Measurements from ENCODE around the gene BSCL2. TPM values are rescaled to one million over a fixed set of nuclear protein-coding genes. Genes with fewer than 3 reads are reported as not detected.

BSCL2 gene
- total RNA-seq, 2 donors from 2014 or later = 148 to 187 TPM

DNA sequence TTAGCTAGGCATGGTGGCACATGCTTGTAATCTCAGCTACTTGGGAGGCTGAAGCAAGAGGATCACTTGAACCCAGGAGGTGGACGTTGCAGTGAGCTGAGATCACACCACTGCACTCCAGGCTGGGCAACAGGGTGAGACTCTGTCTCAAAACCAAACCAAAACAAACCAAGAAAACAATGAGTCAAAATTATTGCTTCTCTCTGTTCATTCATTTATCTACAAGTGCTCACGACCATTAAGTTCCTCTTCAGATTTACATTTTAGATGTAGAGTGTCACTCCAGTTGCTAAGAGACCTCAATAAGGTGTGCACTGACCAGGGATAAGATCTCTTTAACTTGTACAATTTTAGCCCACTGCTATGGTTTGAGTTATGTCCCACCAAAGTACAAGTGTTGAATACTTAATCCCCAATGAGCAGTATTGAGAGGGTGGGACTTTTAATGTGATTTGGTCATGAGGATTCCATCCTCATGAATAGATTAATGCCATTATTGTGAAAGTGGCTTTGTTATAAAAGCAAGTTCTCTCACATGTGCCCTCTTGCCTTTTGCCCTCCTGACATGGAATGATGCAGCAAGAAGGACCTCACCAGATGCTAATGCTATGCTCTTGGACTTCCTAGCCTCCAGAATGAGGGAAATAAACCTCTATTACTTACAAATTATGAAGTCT, 12.2 kb upstream of the BSCL2 start:
- no peaks in the 10 kb centered on the region for H3K9me3 ChIP-seq
- H3K36me3 ChIP-seq = peaks cover 7 to 35% of the 10 kb centered on the region in 2 donors
- intact Hi-C loops (cut with DNase I) = no loop called here

DNA sequence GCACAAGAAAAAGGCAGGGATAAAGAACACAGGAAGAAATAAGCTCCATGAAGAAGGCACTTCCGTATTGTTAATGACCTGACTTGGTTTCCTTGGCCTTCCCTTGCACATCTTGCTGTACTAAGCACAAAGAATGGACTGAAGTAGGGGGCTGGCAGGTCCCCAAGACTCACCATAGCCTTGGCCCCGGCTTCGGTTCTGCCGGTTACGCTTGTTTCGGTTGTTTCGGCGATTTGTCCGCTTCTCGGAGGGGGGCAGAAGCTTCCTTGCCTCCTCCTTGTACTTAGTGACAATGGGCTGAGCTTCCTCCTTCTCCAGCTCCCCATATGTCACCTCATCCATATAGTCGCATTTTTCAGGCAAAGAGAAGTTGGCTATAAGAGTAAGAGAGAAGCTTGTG, 9.6 kb upstream of the BSCL2 start:
- Histone ChIP-seq H3K27me3 (replicated peaks; ENCODE audit: insufficient read depth) (no peaks in the 10 kb centered on the region), H3K4me1 (replicated peaks) (peaks cover 8% of the 10 kb centered on the region), H3K36me3 (peaks cover 15 to 26% of the 10 kb centered on the region in 2 donors), H3K27ac (peak overlapping the region; percentile 41 to 69), H3K4me3 (no peak overlapping the region), H3K9me3 (no peaks in the 10 kb centered on the region)
- TF ChIP-seq POLR2A (IDR thresholded peaks at IDR 0.05) (no peak), POLR2AphosphoS5 (IDR thresholded peaks at IDR 0.05) (peak; percentile 50)
- TF ChIP-seq, protein P1, sequence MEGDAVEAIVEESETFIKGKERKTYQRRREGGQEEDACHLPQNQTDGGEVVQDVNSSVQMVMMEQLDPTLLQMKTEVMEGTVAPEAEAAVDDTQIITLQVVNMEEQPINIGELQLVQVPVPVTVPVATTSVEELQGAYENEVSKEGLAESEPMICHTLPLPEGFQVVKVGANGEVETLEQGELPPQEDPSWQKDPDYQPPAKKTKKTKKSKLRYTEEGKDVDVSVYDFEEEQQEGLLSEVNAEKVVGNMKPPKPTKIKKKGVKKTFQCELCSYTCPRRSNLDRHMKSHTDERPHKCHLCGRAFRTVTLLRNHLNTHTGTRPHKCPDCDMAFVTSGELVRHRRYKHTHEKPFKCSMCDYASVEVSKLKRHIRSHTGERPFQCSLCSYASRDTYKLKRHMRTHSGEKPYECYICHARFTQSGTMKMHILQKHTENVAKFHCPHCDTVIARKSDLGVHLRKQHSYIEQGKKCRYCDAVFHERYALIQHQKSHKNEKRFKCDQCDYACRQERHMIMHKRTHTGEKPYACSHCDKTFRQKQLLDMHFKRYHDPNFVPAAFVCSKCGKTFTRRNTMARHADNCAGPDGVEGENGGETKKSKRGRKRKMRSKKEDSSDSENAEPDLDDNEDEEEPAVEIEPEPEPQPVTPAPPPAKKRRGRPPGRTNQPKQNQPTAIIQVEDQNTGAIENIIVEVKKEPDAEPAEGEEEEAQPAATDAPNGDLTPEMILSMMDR (IDR thresholded peaks at IDR 0.05) = no peak
- WGBS = 46% methylated on average over 11 of the region's 11 CpGs
- intact Hi-C loops (cut with DNase I) = no loop called here
- peak; percentile 58 for DNase-seq (ENCODE audit: low spot score)

More for the DNA sequence above, 12.2 kb upstream of the BSCL2 start:
- Histone ChIP-seq H3K4me3 (no peak overlapping the region), H3K4me1 (replicated peaks) (peaks cover 8% of the 10 kb centered on the region), H3K27me3 (replicated peaks; ENCODE audit: insufficient read depth) (no peaks in the 10 kb centered on the region), H3K27ac (peak overlapping the region in 1 of 2 donors; percentile 69)
- no peak for DNase-seq (ENCODE audit: low spot score)
- WGBS = 84% methylated on average over 2 of the region's 2 CpGs
- TF ChIP-seq, protein P1 (IDR thresholded peaks at IDR 0.05) = no peak
- no peak for TF ChIP-seq POLR2AphosphoS5 (IDR thresholded peaks at IDR 0.05)
- no peak for TF ChIP-seq POLR2A (IDR thresholded peaks at IDR 0.05)

DNA sequence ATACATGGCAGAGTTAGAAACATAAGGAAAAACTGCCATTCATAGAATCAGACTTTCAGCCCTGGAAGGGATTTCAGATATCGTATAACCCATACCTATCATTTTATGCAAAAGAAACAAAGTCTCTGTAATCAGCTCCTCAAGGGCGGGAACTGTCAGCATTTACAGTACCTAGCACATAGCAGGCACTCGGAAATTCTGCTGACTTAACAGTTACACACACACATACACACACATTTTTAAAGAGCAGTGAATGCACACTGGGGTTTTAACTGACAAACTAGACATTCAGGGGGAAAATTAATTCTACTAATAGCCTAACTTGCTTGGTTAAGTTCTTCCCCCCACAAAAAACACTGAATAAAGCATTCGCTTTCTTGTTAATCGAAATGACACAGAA, 9.0 kb upstream of the BSCL2 start:
- Histone ChIP-seq H3K4me1 (replicated peaks) (peaks cover 8% of the 10 kb centered on the region), H3K4me3 (no peak overlapping the region), H3K9me3 (no peaks in the 10 kb centered on the region), H3K36me3 (peaks cover 15 to 20% of the 10 kb centered on the region in 2 donors), H3K27ac (peak overlapping the region; percentile 41 to 69), H3K27me3 (replicated peaks; ENCODE audit: insufficient read depth) (no peaks in the 10 kb centered on the region)
- intact Hi-C loops (cut with DNase I) = no loop called here
- no peak for TF ChIP-seq POLR2A (IDR thresholded peaks at IDR 0.05)
- TF ChIP-seq, protein P1 (IDR thresholded peaks at IDR 0.05) = no peak
- TF ChIP-seq POLR2AphosphoS5 (IDR thresholded peaks at IDR 0.05) = no peak
- WGBS = 83% methylated on average over 5 of the region's 5 CpGs
- no peak for DNase-seq (ENCODE audit: low spot score)

DNA sequence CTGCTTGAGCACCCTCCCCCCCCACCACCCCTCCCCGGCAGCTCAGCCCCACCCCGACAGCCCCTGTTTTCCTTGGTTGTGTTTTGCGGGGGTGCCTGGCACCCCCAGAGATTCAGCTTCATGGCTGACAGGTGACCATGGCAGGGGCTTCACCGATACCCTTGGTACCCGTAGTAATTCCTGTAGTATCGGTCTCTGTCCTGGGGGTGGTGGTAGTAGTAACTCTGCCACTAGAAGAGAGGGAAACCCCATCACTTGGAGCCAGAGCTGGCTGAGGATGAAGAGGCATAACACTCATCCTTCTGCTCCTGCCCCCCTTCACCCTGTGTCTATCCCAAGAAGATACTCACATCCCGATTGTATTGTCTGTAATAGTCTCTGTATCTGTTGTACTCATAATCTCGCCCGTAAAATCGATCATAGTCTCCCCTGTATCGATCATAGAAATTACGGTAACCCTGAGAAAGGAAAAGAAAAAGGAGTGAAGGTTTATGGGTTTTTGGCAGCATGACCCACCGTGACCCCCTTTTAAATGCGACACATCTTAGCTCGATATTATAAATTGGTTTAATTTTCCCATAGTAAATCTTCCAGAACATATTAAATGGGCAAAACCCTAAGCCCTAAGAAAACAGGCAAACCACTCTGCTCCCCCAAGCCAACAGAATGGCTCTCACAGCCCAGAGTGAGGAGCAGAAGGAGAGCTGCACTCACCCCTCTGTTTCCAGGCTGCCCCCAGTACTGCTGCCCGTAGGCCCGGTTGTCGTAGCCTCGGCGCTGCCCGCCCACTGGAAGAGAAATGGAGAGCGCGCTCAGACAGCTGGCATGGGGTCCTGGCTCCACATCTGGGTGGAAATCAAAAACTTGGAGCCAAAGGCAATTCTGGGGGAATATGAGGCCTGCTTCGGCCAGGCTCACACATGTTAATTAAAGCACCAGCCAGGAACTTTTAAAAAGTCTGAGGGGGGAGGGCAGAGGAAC, 8.2 kb upstream of the BSCL2 start:
- DNase-seq (ENCODE audit: low spot score) = no peak
- no peak overlapping the region for H3K4me3 ChIP-seq
- H3K4me1 ChIP-seq (replicated peaks) = peaks cover 8% of the 10 kb centered on the region
- H3K27me3 ChIP-seq (replicated peaks; ENCODE audit: insufficient read depth) = no peaks in the 10 kb centered on the region
- TF ChIP-seq POLR2A (IDR thresholded peaks at IDR 0.05) = no peak
- TF ChIP-seq, protein P1 (IDR thresholded peaks at IDR 0.05) = no peak
- no peak for TF ChIP-seq POLR2AphosphoS5 (IDR thresholded peaks at IDR 0.05)
- intact Hi-C loops (cut with DNase I) = no loop called here
- peaks cover 15% of the 10 kb centered on the region in 2 donors for H3K36me3 ChIP-seq
- 90% methylated on average over 24 of the region's 24 CpGs for WGBS
- H3K9me3 ChIP-seq = no peaks in the 10 kb centered on the region
- peak overlapping the region in 1 of 2 donors; percentile 69 for H3K27ac ChIP-seq

Measured in prostate gland (tissue), 2 donors.